SIG-M5 (cell line): ENCODE results near the gene CDK7.
"Not testable (repeated sequence)": the region's sequence is repeated elsewhere in the genome, so short reads cannot be mapped to it uniquely, and the experiment has no call there.

Experiments
- DNase-seq: peaks from one replicate; lab custom pipeline; 2025; lab: John Stamatoyannopoulos, UW

The CDK7 gene

GRCh38 chr5:69237877-69238276, 3.2 kb downstream of the CDK7 start:
- no peak for DNase-seq

- no peak for DNase-seq
Measured at GRCh38 chr5:69238760-69239251, 4.1 kb downstream of the CDK7 start.

GRCh38 chr5:69242215-69242927, 7.7 kb downstream of the CDK7 start:
- no peak for DNase-seq

GRCh38 chr5:69245031-69245430, 10.3 kb downstream of the CDK7 start:
- DNase-seq, result no peak

- DNase-seq, result no peak
Measured at GRCh38 chr5:69248019-69248418, 13.3 kb downstream of the CDK7 start.

GRCh38 chr5:69250593-69250992, 15.9 kb downstream of the CDK7 start:
- DNase-seq, result no peak

GRCh38 chr5:69252437-69252836, 17.8 kb downstream of the CDK7 start:
- DNase-seq, result no peak

- DNase-seq, result not testable (repeated sequence)
Measured at GRCh38 chr5:69255940-69256339, 21.3 kb downstream of the CDK7 start.

- DNase-seq, result no peak
Measured at GRCh38 chr5:69257577-69257976, 22.9 kb downstream of the CDK7 start.

GRCh38 chr5:69261034-69261433, 26.3 kb downstream of the CDK7 start:
- DNase-seq, result no peak

- DNase-seq, result no peak
Measured at GRCh38 chr5:69265931-69266330, 31.2 kb downstream of the CDK7 start.

- DNase-seq, result no peak
Measured at GRCh38 chr5:69268899-69269298, 34.2 kb downstream of the CDK7 start.

- no peak for DNase-seq
Measured at GRCh38 chr5:69270840-69271239, 36.2 kb downstream of the CDK7 start.

- no peak for DNase-seq
Measured at GRCh38 chr5:69271376-69271775, 36.7 kb downstream of the CDK7 start.

- no peak for DNase-seq
Measured at GRCh38 chr5:69275563-69275962, 40.9 kb downstream of the CDK7 start.

GRCh38 chr5:69276422-69277174, 41.9 kb downstream of the CDK7 start:
- DNase-seq, result no peak

- DNase-seq, result no peak
Measured at GRCh38 chr5:69279517-69279916, 44.8 kb downstream of the CDK7 start.

GRCh38 chr5:69281114-69281513, 46.4 kb downstream of the CDK7 start:
- DNase-seq, result no peak

GRCh38 chr5:69284203-69284602, 49.5 kb downstream of the CDK7 start:
- DNase-seq, result no peak

- no peak for DNase-seq
Measured at GRCh38 chr5:69285448-69286116, 50.9 kb downstream of the CDK7 start.

- DNase-seq, result no peak
Measured at GRCh38 chr5:69288069-69288468, 53.4 kb downstream of the CDK7 start.

- DNase-seq, result no peak
Measured at GRCh38 chr5:69288688-69289087, 54.0 kb downstream of the CDK7 start.

- no peak for DNase-seq
Measured at GRCh38 chr5:69292306-69292705, 57.6 kb downstream of the CDK7 start.
